ENCODE measurements around the gene SLX9.

DNA sequence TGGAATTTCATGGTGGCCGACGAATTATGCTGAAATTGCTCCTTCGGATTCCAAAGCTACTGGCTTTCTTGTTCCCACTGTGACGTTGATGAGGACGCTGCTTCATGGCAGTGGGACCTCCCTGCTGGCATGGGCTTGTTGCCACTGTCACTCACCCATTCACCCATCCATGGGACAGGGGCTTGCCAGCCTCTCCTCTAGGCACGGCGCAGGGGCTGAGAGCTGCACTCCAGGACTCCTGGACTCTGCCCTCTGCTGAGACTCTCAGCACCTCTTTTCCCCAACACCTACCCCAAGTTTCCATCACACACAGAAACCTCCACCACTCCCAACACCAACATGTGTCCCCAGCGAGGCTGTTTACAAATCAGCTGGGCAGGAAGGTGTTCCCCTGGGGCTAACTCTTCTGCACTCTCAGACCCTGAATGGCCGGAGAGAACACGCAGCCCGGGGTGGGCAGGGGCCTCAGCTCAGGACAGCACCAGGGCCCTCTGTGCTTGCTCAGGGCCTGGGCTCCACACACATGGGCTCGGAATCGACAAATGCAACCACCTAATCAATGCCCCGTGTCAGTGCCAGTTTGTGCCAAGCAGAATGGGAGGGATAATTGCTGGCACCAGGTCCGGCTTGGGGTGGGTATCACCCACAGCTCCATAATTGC lies 22.3 kb upstream of the SLX9 start:
- TF ChIP-seq, protein P1, sequence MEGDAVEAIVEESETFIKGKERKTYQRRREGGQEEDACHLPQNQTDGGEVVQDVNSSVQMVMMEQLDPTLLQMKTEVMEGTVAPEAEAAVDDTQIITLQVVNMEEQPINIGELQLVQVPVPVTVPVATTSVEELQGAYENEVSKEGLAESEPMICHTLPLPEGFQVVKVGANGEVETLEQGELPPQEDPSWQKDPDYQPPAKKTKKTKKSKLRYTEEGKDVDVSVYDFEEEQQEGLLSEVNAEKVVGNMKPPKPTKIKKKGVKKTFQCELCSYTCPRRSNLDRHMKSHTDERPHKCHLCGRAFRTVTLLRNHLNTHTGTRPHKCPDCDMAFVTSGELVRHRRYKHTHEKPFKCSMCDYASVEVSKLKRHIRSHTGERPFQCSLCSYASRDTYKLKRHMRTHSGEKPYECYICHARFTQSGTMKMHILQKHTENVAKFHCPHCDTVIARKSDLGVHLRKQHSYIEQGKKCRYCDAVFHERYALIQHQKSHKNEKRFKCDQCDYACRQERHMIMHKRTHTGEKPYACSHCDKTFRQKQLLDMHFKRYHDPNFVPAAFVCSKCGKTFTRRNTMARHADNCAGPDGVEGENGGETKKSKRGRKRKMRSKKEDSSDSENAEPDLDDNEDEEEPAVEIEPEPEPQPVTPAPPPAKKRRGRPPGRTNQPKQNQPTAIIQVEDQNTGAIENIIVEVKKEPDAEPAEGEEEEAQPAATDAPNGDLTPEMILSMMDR (IDR thresholded peaks at IDR 0.05), result no peak
- no peak for TF ChIP-seq POLR2A (IDR thresholded peaks at IDR 0.05)
